ENCODE measurements around the gene PTH1R.
"Not testable (repeated sequence)": the region's sequence is repeated elsewhere in the genome, so short reads cannot be mapped to it uniquely, and the experiment has no call there.

The PTH1R gene

GRCh38 chr3:46899151-46900006, 21.9 kb downstream of the PTH1R start:
- no peak for DNase-seq (ENCODE audit: low spot score)

- no peak for DNase-seq (ENCODE audit: low spot score)
These were observed 22.4 kb downstream of the PTH1R start for GRCh38 chr3:46900007-46900292.

- no peak for DNase-seq (ENCODE audit: low spot score)
These were observed 22.8 kb downstream of the PTH1R start for GRCh38 chr3:46900356-46900755.

- no peak for DNase-seq (ENCODE audit: low spot score)
These were observed 23.5 kb downstream of the PTH1R start for GRCh38 chr3:46901061-46901460.

GRCh38 chr3:46901591-46902187, 24.2 kb downstream of the PTH1R start:
- no peak for DNase-seq (ENCODE audit: low spot score)

GRCh38 chr3:46902188-46902631, 24.7 kb downstream of the PTH1R start:
- no peak for DNase-seq (ENCODE audit: low spot score)

GRCh38 chr3:46903341-46904302, 26.1 kb downstream of the PTH1R start:
- no peak for DNase-seq (ENCODE audit: low spot score)

- DNase-seq (ENCODE audit: low spot score): no peak
These were observed 27.0 kb downstream of the PTH1R start for GRCh38 chr3:46904303-46905212.

GRCh38 chr3:46905213-46905560, 27.7 kb downstream of the PTH1R start:
- no peak for DNase-seq (ENCODE audit: low spot score)

- DNase-seq (ENCODE audit: low spot score): no peak
These were observed 28.3 kb downstream of the PTH1R start for GRCh38 chr3:46905661-46906451.

- DNase-seq (ENCODE audit: low spot score): no peak
These were observed 29.0 kb downstream of the PTH1R start for GRCh38 chr3:46906471-46907058.

GRCh38 chr3:46907271-46907670, 29.8 kb downstream of the PTH1R start:
- DNase-seq (ENCODE audit: low spot score): no peak

GRCh38 chr3:46907960-46908293, 30.4 kb downstream of the PTH1R start:
- DNase-seq (ENCODE audit: low spot score): no peak

GRCh38 chr3:46908294-46908985, 30.9 kb downstream of the PTH1R start:
- DNase-seq (ENCODE audit: low spot score): no peak

GRCh38 chr3:46908986-46909534, 31.5 kb downstream of the PTH1R start:
- no peak for DNase-seq (ENCODE audit: low spot score)

GRCh38 chr3:46909535-46910161, 32.1 kb downstream of the PTH1R start:
- DNase-seq (ENCODE audit: low spot score): peak; percentile 95

- DNase-seq (ENCODE audit: low spot score): no peak
These were observed 32.7 kb downstream of the PTH1R start for GRCh38 chr3:46910166-46910760.

GRCh38 chr3:46910914-46911313, 33.4 kb downstream of the PTH1R start:
- not testable (repeated sequence) for DNase-seq (ENCODE audit: low spot score)

- DNase-seq (ENCODE audit: low spot score): no peak
These were observed 35.5 kb downstream of the PTH1R start for GRCh38 chr3:46912986-46913385.
